Lung (tissue), 12 donors: Measurements from ENCODE around the gene IHH. TPM values are rescaled to one million over a fixed set of nuclear protein-coding genes. Genes with fewer than 3 reads are reported as not detected.

Experiments
- ATAC-seq: fragments of 200-7000 bp; cut with Tn5 transposase; one replicate; pipeline ENCODE4 v1.9.1; 2020; ENCODE audit warnings: moderate number of reproducible peaks; ENCODE audit not compliant: insufficient read depth, low FRiP score
- DNase-seq, 3 donors: peaks; one replicate each; pipeline ENCODE4 v3.0.0-alpha.2; 2013 to 2017
- H3K27ac ChIP-seq, 2 donors: one replicate each; pipeline ENCODE4 v1.5.1; 2013; ENCODE audit warnings: mild to moderate bottlenecking in 2 of 2, moderate library complexity in 2 of 2, control low read depth in 1 of 2, inconsistent platforms in 1 of 2, low read depth in 1 of 2, low read length in 1 of 2
- H3K27me3 ChIP-seq, 3 donors: one replicate each; pipeline ENCODE4 v1.5.1; 2013; ENCODE audit warnings: low read length in 2 of 3; ENCODE audit not compliant: control insufficient read depth in 3 of 3, insufficient read depth in 3 of 3
- H3K36me3 ChIP-seq, 4 donors: one replicate each; pipeline ENCODE4 v1.5.1; 2013; ENCODE audit warnings: low read length in 4 of 4, mild to moderate bottlenecking in 1 of 4, moderate library complexity in 1 of 4; ENCODE audit not compliant: control insufficient read depth in 4 of 4, insufficient read depth in 4 of 4
- H3K4me1 ChIP-seq, 5 donors: one replicate each; pipeline ENCODE4 v1.5.1; 2013; ENCODE audit warnings: low read length in 5 of 5, mild to moderate bottlenecking in 2 of 5, moderate library complexity in 1 of 5; ENCODE audit not compliant: control insufficient read depth in 5 of 5, insufficient read depth in 5 of 5
- H3K4me3 ChIP-seq: one replicate; pipeline ENCODE4 v1.5.1; 2013; ENCODE audit warnings: mild to moderate bottlenecking, control low read depth, moderate library complexity
- H3K9ac ChIP-seq, 2 donors: one replicate each; pipeline ENCODE4 v1.5.1; 2013; ENCODE audit warnings: low read length in 2 of 2, control low read depth in 1 of 2; ENCODE audit not compliant: insufficient read depth in 1 of 2
- H3K9me3 ChIP-seq, 4 donors: one replicate each; pipeline ENCODE4 v1.5.1; 2013; ENCODE audit warnings: low read length in 3 of 4, mild to moderate bottlenecking in 1 of 4, moderate library complexity in 1 of 4; ENCODE audit not compliant: control insufficient read depth in 4 of 4, insufficient read depth in 3 of 4
- CTCF ChIP-seq: IDR thresholded peaks from 2 replicates; pipeline ENCODE4 v1.5.1; 2012; ENCODE audit warnings: mild to moderate bottlenecking; ENCODE audit errors: control extremely low read depth, extremely low read depth
- WGBS, 2 donors: extraction: QIAGEN DNeasy Blood & Tissue Kit; methylation state at CpG; one replicate each; pipeline ENCODE4 v1.1.7; 2013; 5-methylcytosine and 5-hydroxymethylcytosine counted together
- polyA plus RNA-seq, 2 donors: library from polyadenylated mRNA; stranded (reverse); fragments of 200-250 nt; gene quantifications; one replicate each; pipeline ENCODE4 v1.2.1, GENCODE V29; 2013
- total RNA-seq, 2 donors: library from RNA; depleted of rRNA in 1 of 2; stranded (reverse); fragments of >200 nt in 1 of 2; gene quantifications; one replicate each; pipeline ENCODE4 v1.2.1, GENCODE V29; 2014 to 2021
- donor health status: control.
- donor health status: control.
- donor health status: Bipolar disorder and iron deficiency.
- donor health status: healthy.
- donor health status: DM: yes; HTN: yes; CAD: no.

The IHH gene
- total and polyA plus RNA-seq, 4 donors, result 0.55 to 4.4 (median 2.0) TPM

DNA sequence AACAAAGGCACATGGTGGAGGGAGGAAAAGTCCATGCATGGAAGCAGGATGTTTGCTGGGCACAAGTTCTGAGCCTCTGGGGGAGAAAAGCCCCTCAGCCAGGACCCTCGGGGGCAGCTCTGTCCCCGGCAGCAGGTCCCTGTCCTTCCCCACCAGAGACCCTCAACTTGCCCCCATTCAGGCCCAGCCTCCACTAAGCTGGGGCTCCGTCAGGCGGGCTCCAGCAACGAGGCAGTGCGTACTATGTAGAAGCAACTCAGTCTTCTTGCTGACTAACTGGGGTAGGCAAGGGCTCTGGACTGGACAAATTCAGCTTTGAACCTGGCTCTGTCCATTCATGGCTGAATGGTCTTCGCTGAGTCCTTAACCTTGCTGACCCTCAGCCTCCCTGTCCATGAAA, 42.4 kb downstream of the IHH start:
- H3K27me3 ChIP-seq, result peaks cover 0 to 2% (median 0%) of the 10 kb centered on the region in 3 donors
- ATAC-seq, result no peak
- no peak overlapping the region for H3K4me3 ChIP-seq
- H3K36me3 ChIP-seq, result no peaks in the 10 kb centered on the region
- 82 to 95% methylated on average over 7 of the region's 7 CpGs for WGBS, 2 donors
- H3K9me3 ChIP-seq, result no peaks in the 10 kb centered on the region
- no peak for TF ChIP-seq CTCF
- H3K27ac ChIP-seq, result no peak overlapping the region
- H3K9ac ChIP-seq, result no peak overlapping the region
- H3K4me1 ChIP-seq, result peaks cover 0 to 3% (median 0%) of the 10 kb centered on the region in 5 donors
- DNase-seq, result no peak

- 73 to 78% methylated on average over 14 of the region's 14 CpGs for WGBS, 2 donors
These were observed 43.4 kb downstream of the IHH start for GRCh38 chr2:219017201-219017931.

GRCh38 chr2:219016721-219017120, 44.0 kb downstream of the IHH start:
- H3K9me3 ChIP-seq, result no peaks in the 10 kb centered on the region
- H3K4me1 ChIP-seq, result peaks cover 0 to 2% (median 0%) of the 10 kb centered on the region in 5 donors
- TF ChIP-seq CTCF, result no peak
- 90 to 95% methylated on average over 11 of the region's 11 CpGs for WGBS, 2 donors
- no peak for DNase-seq
- H3K36me3 ChIP-seq, result no peaks in the 10 kb centered on the region
- no peak for ATAC-seq
- H3K27me3 ChIP-seq, result peaks cover 0 to 2% (median 0%) of the 10 kb centered on the region in 3 donors
- no peak overlapping the region for H3K27ac ChIP-seq
- H3K9ac ChIP-seq, result no peak overlapping the region
- H3K4me3 ChIP-seq, result no peak overlapping the region

More at GRCh38 chr2:219017201-219017931, 43.4 kb downstream of the IHH start:
- H3K27ac ChIP-seq, result no peak overlapping the region
- H3K9me3 ChIP-seq, result no peaks in the 10 kb centered on the region
- no peak for TF ChIP-seq CTCF
- H3K27me3 ChIP-seq, result peaks cover 0 to 2% (median 0%) of the 10 kb centered on the region in 3 donors
- DNase-seq, result no peak
- ATAC-seq, result no peak
- H3K4me1 ChIP-seq, result peaks cover 0 to 2% (median 0%) of the 10 kb centered on the region in 5 donors
- H3K36me3 ChIP-seq, result no peaks in the 10 kb centered on the region
- H3K9ac ChIP-seq, result no peak overlapping the region
- no peak overlapping the region for H3K4me3 ChIP-seq
